HepG2 (cell line): ENCODE results near the gene MBLAC1. TPM values are rescaled to one million over a fixed set of nuclear protein-coding genes. Genes with fewer than 3 reads are reported as not detected.

ENCODE experiments used
- GATA4 ChIP-seq: sonication (generic); IDR thresholded peaks from 2 replicates; pipeline ENCODE4 v1.6.1; 2016; ENCODE audit warnings: antibody characterized with exemption, low read depth, borderline replicate concordance
- HMG20A ChIP-seq: IDR thresholded peaks from 2 replicates; pipeline ENCODE4 v1.6.1; 2016; ENCODE audit warnings: borderline replicate concordance
- IKZF1 ChIP-seq: fragments of 450-650 bp; IDR thresholded peaks from 2 replicates; pipeline ENCODE4 v1.7.1; 2016
- NPAS2 ChIP-seq: sonication (generic); formaldehyde crosslinking; IDR thresholded peaks from 2 replicates; pipeline ENCODE4 v1.8.0; 2022; ENCODE audit warnings: mild to moderate bottlenecking, missing genetic modification reagents, borderline replicate concordance
- SALL2 ChIP-seq: sonication (generic); formaldehyde crosslinking; IDR thresholded peaks from 2 replicates; pipeline ENCODE4 v1.8.1; 2023; ENCODE audit warnings: mild to moderate bottlenecking, missing genetic modification reagents, inconsistent platforms
- SAP130 ChIP-seq: IDR thresholded peaks from 2 replicates; pipeline ENCODE4 v1.6.1; 2016; ENCODE audit warnings: low read depth
- SOX5 ChIP-seq: IDR thresholded peaks from 2 replicates; pipeline ENCODE4 v1.6.1; 2016; ENCODE audit warnings: borderline replicate concordance
- SP140L ChIP-seq: sonication (generic); formaldehyde crosslinking; IDR thresholded peaks from 2 replicates; pipeline ENCODE4 v1.4.0; 2020; ENCODE audit warnings: missing genetic modification reagents, borderline replicate concordance
- SRSF9 ChIP-seq: fragments of 200-400 bp; formaldehyde crosslinking; IDR thresholded peaks from 2 replicates; pipeline ENCODE4 v1.6.1; 2018; ENCODE audit warnings: borderline replicate concordance, mild to moderate bottlenecking, low read depth, low read length; ENCODE audit not compliant: insufficient read depth, poor library complexity, severe bottlenecking
- ZBED4 ChIP-seq: sonication (generic); formaldehyde crosslinking; IDR thresholded peaks from 2 replicates; pipeline ENCODE4 v1.4.0; 2020; ENCODE audit warnings: missing genetic modification reagents, borderline replicate concordance
- ZBTB2 ChIP-seq: sonication (generic); formaldehyde crosslinking; IDR thresholded peaks from 2 replicates; pipeline ENCODE4 v1.8.0; 2022; ENCODE audit warnings: low read depth, missing genetic modification reagents
- ZBTB39 ChIP-seq: sonication (generic); formaldehyde crosslinking; IDR thresholded peaks from 2 replicates; pipeline ENCODE4 v1.5.0; 2020; ENCODE audit warnings: missing genetic modification reagents
- ZBTB8A ChIP-seq: sonication (generic); formaldehyde crosslinking; IDR thresholded peaks from 2 replicates; pipeline ENCODE4 v1.4.0; 2020; ENCODE audit warnings: mild to moderate bottlenecking, low read depth, missing genetic modification reagents, borderline replicate concordance
- ZNF24 ChIP-seq: fragments of 450-650 bp; IDR thresholded peaks from 2 replicates; pipeline ENCODE4 v1.6.1; 2017; ENCODE audit warnings: antibody characterized with exemption, mild to moderate bottlenecking
- ZNF251 ChIP-seq: sonication (generic); formaldehyde crosslinking; IDR thresholded peaks from 2 replicates; pipeline ENCODE4 v1.9.0; 2021; ENCODE audit warnings: mild to moderate bottlenecking, missing genetic modification reagents
- ZNF740 ChIP-seq: sonication (generic); formaldehyde crosslinking; IDR thresholded peaks from 2 replicates; pipeline ENCODE4 v1.4.0; 2020; ENCODE audit warnings: missing genetic modification reagents
- ZNF775 ChIP-seq: sonication (generic); formaldehyde crosslinking; IDR thresholded peaks from 2 replicates; pipeline ENCODE4 v1.4.0; 2020; ENCODE audit warnings: missing genetic modification reagents, mild to moderate bottlenecking, moderate library complexity, borderline replicate concordance
- ZUFSP ChIP-seq: sonication (generic); formaldehyde crosslinking; IDR thresholded peaks from 2 replicates; pipeline ENCODE4 v1.9.0; 2021; ENCODE audit warnings: missing genetic modification reagents, mild to moderate bottlenecking, borderline replicate concordance
- polyA plus RNA-seq, 8 experiments: library from polyadenylated mRNA; depleted of rRNA in 3 of 8; stranded (reverse) in 7 of 8; unstranded in 1 of 8; fragments of >200 nt; fragmentation: Illumina TruSeq in 4 of 8; extraction: Trizol in 4 of 8; gene quantifications; 2 replicates each; pipeline versions ENCODE4 v1.2.1 to v1.2.3, GENCODE V29; 2011 to 2016; ENCODE audit warnings: low read depth in 4 of 8, missing spikeins in 1 of 8, mixed read lengths in 1 of 8; ENCODE audit not compliant: insufficient read depth in 1 of 8
- total RNA-seq, 5 experiments: library from RNA; depleted of rRNA; stranded (reverse); fragments of >200 nt; fragmentation: Illumina TruSeq; extraction: Trizol; gene quantifications; 2 replicates each; pipeline ENCODE4 v1.2.3, GENCODE V29; 2016; ENCODE audit warnings: low read depth in 1 of 5

Gene MBLAC1
- total and polyA plus RNA-seq, 2 of the 13 experiments (the other 11 are each of a cell fraction or from before 2014, with no cell fraction given): 0.79 to 2.1 TPM

- 0 out of 2 replicates have a peak, but pooled peaks have one; percentile 80 for TF ChIP-seq ZBED4 (CRISPR knock-in tag)
- TF ChIP-seq SOX5 (CRISPR knock-in tag): peak; percentile 41; the same call in 1 of the 2 replicates
- no peak for TF ChIP-seq ZNF24
- TF ChIP-seq GATA4: peak; percentile 63; the same call in 1 of the 2 replicates
- no peak for TF ChIP-seq SRSF9
- no peak for TF ChIP-seq HMG20A (CRISPR knock-in tag)
- TF ChIP-seq ZUFSP (CRISPR knock-in tag): no peak
- peak; percentile 97 for TF ChIP-seq SAP130 (CRISPR knock-in tag)
- no peak for TF ChIP-seq ZBTB39 (CRISPR knock-in tag)
- peak; percentile 53; the same call in 1 of the 2 replicates for TF ChIP-seq ZBTB8A (CRISPR knock-in tag)
- TF ChIP-seq SP140L (CRISPR knock-in tag): no peak
- peak; percentile 84 for TF ChIP-seq SALL2 (CRISPR knock-in tag)
- peak; percentile 41; the same call in 1 of the 2 replicates for TF ChIP-seq ZNF775 (CRISPR knock-in tag)
- TF ChIP-seq NPAS2 (CRISPR knock-in tag): 0 out of 2 replicates have a peak, but pooled peaks have one; percentile 75
- no peak for TF ChIP-seq IKZF1
- peak; percentile 67; the same call in 1 of the 2 replicates for TF ChIP-seq ZNF251 (CRISPR knock-in tag)
- peak; percentile 97 for TF ChIP-seq ZBTB2
- TF ChIP-seq ZNF740: no peak
Measured at GRCh38 chr7:100088621-100089457, 37.9 kb upstream of the MBLAC1 start, which contains the start of gene COPS6 (continued).
